Measurements from ENCODE around the gene SENP1. TPM values are rescaled to one million over a fixed set of nuclear protein-coding genes. Genes with fewer than 3 reads are reported as not detected.

SENP1 gene
- total RNA-seq, 1 experiment from 2014 or later, result 49.5 TPM

- DNase-seq (ENCODE audit: low read depth in 1 of 2, low spot score in 2 of 2), result peak; percentile 75 to 91
- H3K27ac ChIP-seq, result no peak overlapping the region
- peaks cover 89% of the 10 kb centered on the region for H3K27me3 ChIP-seq (replicated peaks)
- no peak overlapping the region for H3K4me3 ChIP-seq
- H3K36me3 ChIP-seq, result no peaks in the 10 kb centered on the region
- 0 out of 2 replicates have a peak, but pooled peaks cover 3% of the 10 kb centered on the region for H3K9me3 ChIP-seq (replicated peaks)
- H3K4me1 ChIP-seq (replicated peaks), result no peaks in the 10 kb centered on the region
Measured at GRCh38 chr12:48034835-48035805, 70.8 kb downstream of the SENP1 start.

- Histone ChIP-seq H3K27me3 (replicated peaks) (peaks cover 91% of the 10 kb centered on the region), H3K27ac (no peak overlapping the region), H3K9me3 (replicated peaks) (peaks cover 3% of the 10 kb centered on the region; the same call in 1 of the 2 replicates), H3K4me1 (replicated peaks) (no peaks in the 10 kb centered on the region), H3K36me3 (no peaks in the 10 kb centered on the region), H3K4me3 (no peak overlapping the region)
- peak; percentile 71 to 89 for DNase-seq (ENCODE audit: low read depth in 1 of 2, low spot score in 2 of 2)
Measured at GRCh38 chr12:48033451-48033850, 72.4 kb downstream of the SENP1 start.

DNA sequence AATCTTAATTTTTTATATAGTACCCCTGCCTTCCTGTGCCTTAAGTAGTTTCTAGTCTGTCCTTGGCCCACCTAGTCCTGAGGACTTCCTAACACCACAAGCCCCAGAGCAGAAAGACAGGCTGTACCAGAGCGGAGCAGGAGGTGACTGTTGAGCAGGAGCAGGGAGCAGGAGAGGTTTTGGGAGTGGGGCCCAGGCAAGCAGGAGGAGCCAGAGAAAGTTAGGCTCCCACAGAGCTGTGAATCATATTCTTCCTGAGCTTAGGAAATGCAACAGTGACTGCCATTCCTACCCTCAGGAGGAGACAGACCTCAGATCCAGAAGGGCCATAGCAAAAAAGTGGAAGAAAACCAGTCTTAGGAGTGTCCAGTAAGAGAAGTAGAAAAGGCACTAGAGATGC, 73.3 kb downstream of the SENP1 start:
- DNase-seq (ENCODE audit: low read depth in 1 of 2, low spot score in 2 of 2), result peak; percentile 71 to 90
- Histone ChIP-seq H3K9me3 (replicated peaks) (no peaks in the 10 kb centered on the region; the same call in 1 of the 2 replicates), H3K4me1 (replicated peaks) (no peaks in the 10 kb centered on the region), H3K27me3 (replicated peaks) (peaks cover 91% of the 10 kb centered on the region), H3K4me3 (no peak overlapping the region), H3K36me3 (no peaks in the 10 kb centered on the region), H3K27ac (no peak overlapping the region)

DNA sequence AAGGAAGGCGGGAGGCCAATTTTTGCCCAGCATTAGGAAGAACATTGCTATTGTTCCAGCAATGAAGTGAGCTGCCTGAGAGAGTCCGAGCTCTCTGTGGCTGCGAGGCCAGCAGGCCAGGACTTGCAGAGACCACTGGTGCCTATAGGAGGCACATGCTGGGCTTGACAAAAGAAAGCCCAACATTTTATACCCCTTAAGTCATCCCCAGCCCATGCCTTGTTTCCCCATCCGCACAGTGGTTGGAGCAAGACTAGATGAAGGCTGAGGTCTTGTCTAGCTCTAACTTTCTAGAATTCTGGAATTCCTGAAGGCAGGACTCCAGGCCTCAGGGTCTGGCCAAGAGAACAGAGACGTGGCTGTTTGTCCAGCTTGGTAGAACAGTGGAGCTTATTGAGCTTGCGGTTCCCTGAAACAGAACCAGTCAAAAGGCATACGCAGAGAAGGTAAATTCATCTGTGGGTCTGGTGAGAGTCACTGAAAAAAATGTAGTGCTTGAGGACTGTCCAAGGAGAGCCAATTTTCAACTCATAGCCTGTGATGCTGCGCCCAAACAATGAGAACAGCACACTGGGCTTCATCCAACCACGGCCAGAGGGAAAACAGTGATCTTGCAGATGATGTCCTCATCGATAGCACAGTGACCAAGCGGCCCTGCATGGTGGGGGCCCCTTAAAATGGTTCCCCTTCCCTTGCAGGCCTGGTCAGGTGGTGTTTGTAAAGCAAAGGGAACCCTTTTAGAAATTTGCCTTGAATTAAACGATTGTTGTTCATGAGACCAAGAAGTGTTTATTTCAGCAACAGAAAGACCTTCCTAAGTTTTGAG, 74.5 kb downstream of the SENP1 start:
- Histone ChIP-seq H3K4me3 (no peak overlapping the region), H3K9me3 (replicated peaks) (peaks cover 5% of the 10 kb centered on the region; the same call in 1 of the 2 replicates), H3K27ac (no peak overlapping the region), H3K4me1 (replicated peaks) (no peaks in the 10 kb centered on the region), H3K27me3 (replicated peaks) (peaks cover 96% of the 10 kb centered on the region), H3K36me3 (no peaks in the 10 kb centered on the region)
- DNase-seq (ENCODE audit: low read depth in 1 of 2, low spot score in 2 of 2), result peak; percentile 74 to 90

- peaks cover 98% of the 10 kb centered on the region for H3K27me3 ChIP-seq (replicated peaks)
Measured at GRCh38 chr12:48030173-48030650, 75.7 kb downstream of the SENP1 start.

DNA sequence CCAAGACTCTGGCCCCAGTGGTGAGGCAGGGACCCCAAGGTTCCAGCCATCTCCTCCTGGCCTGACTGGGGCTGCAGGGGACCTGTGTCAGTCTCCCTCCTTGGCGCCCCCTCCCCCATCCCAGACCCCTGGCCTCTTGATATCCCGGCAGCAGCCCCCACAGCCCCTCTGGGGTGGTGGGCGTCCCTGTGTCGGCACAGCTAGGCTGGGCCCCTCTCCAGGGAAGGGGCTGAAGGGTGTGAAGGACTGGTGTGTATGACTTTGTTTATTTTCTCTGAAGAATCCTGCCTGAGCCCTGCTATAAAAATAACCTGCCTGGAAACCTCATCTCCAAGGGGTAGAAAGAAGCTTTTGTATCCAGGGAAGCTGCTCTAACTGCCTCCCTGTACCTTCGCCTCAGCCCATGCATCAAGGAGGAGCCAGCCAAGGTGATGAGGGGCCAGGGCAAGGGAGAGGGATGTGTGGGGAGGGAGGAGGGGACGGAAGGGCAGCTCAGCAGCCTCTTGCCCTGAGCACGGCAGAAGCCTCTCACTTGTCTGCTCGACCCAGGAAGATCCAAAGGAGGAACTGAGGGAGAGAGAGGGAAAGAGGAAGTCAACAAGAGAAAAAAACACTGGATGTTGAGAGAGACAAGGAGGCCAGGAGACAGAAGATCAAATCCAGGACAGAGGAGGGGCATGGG, 76.2 kb downstream of the SENP1 start:
- Histone ChIP-seq H3K27ac (no peak overlapping the region), H3K27me3 (replicated peaks) (peaks cover 98% of the 10 kb centered on the region), H3K4me3 (no peak overlapping the region), H3K4me1 (replicated peaks) (no peaks in the 10 kb centered on the region), H3K9me3 (replicated peaks) (peaks cover 5% of the 10 kb centered on the region; the same call in 1 of the 2 replicates), H3K36me3 (no peaks in the 10 kb centered on the region)
- DNase-seq (ENCODE audit: low read depth in 1 of 2, low spot score in 2 of 2), result peak; percentile 74 to 96

More at GRCh38 chr12:48030173-48030650, 75.7 kb downstream of the SENP1 start:
- Histone ChIP-seq H3K27ac (no peak overlapping the region), H3K9me3 (replicated peaks) (peaks cover 5% of the 10 kb centered on the region; the same call in 1 of the 2 replicates), H3K4me1 (replicated peaks) (no peaks in the 10 kb centered on the region), H3K4me3 (no peak overlapping the region), H3K36me3 (no peaks in the 10 kb centered on the region)
- DNase-seq (ENCODE audit: low read depth in 1 of 2, low spot score in 2 of 2), result peak in 1 of 2 experiments; percentile 91

DNA sequence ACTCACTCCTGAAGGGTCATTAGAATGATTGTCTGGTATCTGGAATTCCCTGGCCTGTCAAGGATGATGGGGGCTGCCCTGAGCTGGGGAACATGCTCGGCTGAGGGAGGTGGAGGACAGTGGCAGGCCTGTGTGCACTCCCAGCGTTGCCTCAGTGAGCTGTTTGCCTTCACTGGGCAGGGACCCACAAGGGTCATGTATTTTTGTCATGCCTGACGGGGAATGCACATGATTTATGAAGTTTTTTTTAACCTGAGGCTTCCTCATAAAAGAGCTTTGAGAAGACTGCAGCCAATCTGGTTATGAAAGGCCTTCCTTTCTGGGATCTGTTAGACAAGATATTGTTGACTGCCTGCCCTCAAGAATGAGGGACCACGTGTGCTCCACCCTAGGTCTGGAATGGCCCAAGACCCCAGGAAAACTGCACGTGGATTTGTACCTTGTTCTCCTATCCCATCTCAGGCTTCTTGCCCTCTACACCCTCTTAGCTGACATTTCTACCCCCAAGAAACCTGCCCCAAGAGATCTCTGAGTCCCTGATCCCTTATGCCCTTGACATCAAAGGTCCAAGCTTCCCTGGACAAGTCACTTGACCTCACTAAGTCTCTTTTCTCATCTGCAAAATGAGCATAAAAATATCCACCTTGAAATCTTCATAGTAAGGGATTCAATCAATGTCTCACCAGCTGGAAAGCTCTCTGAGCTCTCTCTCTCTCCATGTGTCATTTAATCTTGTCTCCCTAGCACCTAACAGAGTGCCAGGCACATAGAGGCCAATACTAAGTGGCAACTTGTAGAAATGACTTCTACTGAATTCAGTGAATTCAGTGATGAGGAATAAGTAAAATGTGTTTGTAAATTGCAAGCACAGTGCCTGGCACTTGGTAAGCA, 77.1 kb downstream of the SENP1 start:
- Histone ChIP-seq H3K36me3 (no peaks in the 10 kb centered on the region), H3K27ac (no peak overlapping the region), H3K4me3 (no peak overlapping the region), H3K27me3 (replicated peaks) (peaks cover 100% of the 10 kb centered on the region), H3K9me3 (replicated peaks) (peaks cover 5% of the 10 kb centered on the region; the same call in 1 of the 2 replicates), H3K4me1 (replicated peaks) (no peaks in the 10 kb centered on the region)
- peak; percentile 76 to 92 for DNase-seq (ENCODE audit: low read depth in 1 of 2, low spot score in 2 of 2)

- Histone ChIP-seq H3K27ac (no peak overlapping the region), H3K27me3 (replicated peaks) (peaks cover 100% of the 10 kb centered on the region), H3K36me3 (no peaks in the 10 kb centered on the region), H3K4me1 (replicated peaks) (no peaks in the 10 kb centered on the region), H3K4me3 (no peak overlapping the region), H3K9me3 (replicated peaks) (peaks cover 9% of the 10 kb centered on the region; the same call in 1 of the 2 replicates)
- DNase-seq (ENCODE audit: low read depth in 1 of 2, low spot score in 2 of 2), result peak in 1 of 2 experiments; percentile 94
Measured at GRCh38 chr12:48027183-48028002, 78.5 kb downstream of the SENP1 start.

DNA sequence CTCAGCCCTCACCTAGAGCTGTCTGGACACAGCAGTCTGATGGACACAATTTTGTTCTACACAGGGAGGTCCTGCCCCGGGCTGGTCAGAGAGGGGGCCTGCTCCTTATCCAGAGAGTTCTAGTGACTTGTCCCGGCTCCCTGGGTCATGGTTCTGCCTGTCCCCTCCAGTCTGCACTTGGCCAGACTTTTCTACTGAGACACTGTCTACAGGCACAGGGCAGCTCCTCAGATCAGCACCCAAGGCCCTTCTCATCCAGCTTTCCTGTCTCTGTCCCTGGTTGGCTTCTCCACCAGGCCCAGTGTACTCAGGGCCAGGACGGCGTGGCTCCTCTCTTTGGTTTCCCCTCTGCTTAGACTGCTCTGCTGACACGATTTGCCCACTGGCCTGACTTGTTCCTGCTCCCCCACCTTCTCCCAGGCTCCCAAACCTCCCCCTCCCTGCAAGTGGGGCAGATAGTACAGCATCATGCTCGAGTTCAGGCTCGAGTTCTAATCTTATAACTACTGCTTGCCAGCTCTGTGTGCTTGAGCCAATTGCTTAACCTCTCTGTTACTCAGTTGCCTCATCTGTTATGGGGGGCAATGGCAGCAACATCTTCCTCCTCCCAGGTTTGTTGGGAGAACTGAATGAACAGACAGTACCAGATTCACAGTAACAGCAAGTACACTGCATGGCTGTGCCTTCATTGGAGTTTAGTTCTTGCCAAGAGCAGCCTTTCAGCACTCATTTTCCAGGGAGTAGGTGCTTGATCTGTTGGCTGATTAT, 79.6 kb downstream of the SENP1 start:
- peaks cover 9% of the 10 kb centered on the region; the same call in 1 of the 2 replicates for H3K9me3 ChIP-seq (replicated peaks)
- H3K4me3 ChIP-seq, result no peak overlapping the region
- H3K36me3 ChIP-seq, result no peaks in the 10 kb centered on the region
- no peaks in the 10 kb centered on the region for H3K4me1 ChIP-seq (replicated peaks)
- peaks cover 100% of the 10 kb centered on the region for H3K27me3 ChIP-seq (replicated peaks)
- DNase-seq (ENCODE audit: low read depth in 1 of 2, low spot score in 2 of 2), result peak; percentile 74 to 95
- H3K27ac ChIP-seq, result no peak overlapping the region

- H3K36me3 ChIP-seq, result no peaks in the 10 kb centered on the region
- peaks cover 100% of the 10 kb centered on the region for H3K27me3 ChIP-seq (replicated peaks)
- no peaks in the 10 kb centered on the region for H3K4me1 ChIP-seq (replicated peaks)
- peaks cover 11% of the 10 kb centered on the region; the same call in 1 of the 2 replicates for H3K9me3 ChIP-seq (replicated peaks)
- no peak overlapping the region for H3K27ac ChIP-seq
- DNase-seq (ENCODE audit: low read depth in 1 of 2, low spot score in 2 of 2), result peak in 1 of 2 experiments; percentile 93
- no peak overlapping the region for H3K4me3 ChIP-seq
Measured at GRCh38 chr12:48025281-48025680, 80.6 kb downstream of the SENP1 start.

- H3K4me3 ChIP-seq, result no peak overlapping the region
- H3K4me1 ChIP-seq (replicated peaks), result no peaks in the 10 kb centered on the region
- peak; percentile 74 to 91 for DNase-seq (ENCODE audit: low read depth in 1 of 2, low spot score in 2 of 2)
- H3K27ac ChIP-seq, result no peak overlapping the region
- H3K9me3 ChIP-seq (replicated peaks), result peaks cover 11% of the 10 kb centered on the region; the same call in 1 of the 2 replicates
- H3K27me3 ChIP-seq (replicated peaks), result peaks cover 98% of the 10 kb centered on the region
- H3K36me3 ChIP-seq, result no peaks in the 10 kb centered on the region
Measured at GRCh38 chr12:48024735-48025134, 81.1 kb downstream of the SENP1 start.

Measured in SJSA1 (cell line).